K562 (cell line): ENCODE results near the gene CCNK. TPM values are rescaled to one million over a fixed set of nuclear protein-coding genes. Genes with fewer than 3 reads are reported as not detected.

Experiments used
- ATAC-seq: fragments of 200-7000 bp; cut with Tn5 transposase; 3 replicates; pipeline ENCODE4 v1.9.1; 2020; ENCODE audit warnings: moderate library complexity
- BruUV-seq: library from RNA; stranded (reverse); fragments of 400-500 nt; replicated peaks from 2 replicates; lab custom pipeline; 2021; lab: Mats Ljungman, UMichigan
- CTCF ChIA-PET: fragments of 300-600 bp; formaldehyde crosslinking; extraction: SDS; loops from one replicate; lab custom pipeline; 2021; ENCODE audit warnings: low intra/inter-chr PET ratio; lab: Yijun Ruan, JAX
- POLR2A ChIA-PET: fragments of 300-600, 350-650 bp; sonication (Branson Sonifier 250); formaldehyde crosslinking; extraction: SDS; loops from one replicate; lab custom pipeline; 2021; ENCODE audit warnings: antibody characterized with exemption, inconsistent platforms; lab: Yijun Ruan, JAX
- DNase-seq, 4 experiments: peaks; one replicate each; pipeline versions ENCODE4 v3.0.0 to v3.0.0-alpha.2; 2011 to 2018; ENCODE audit warnings: low spot score in 3 of 4, mixed read lengths in 3 of 4; ENCODE audit errors: extremely low read depth in 1 of 4
- FAIRE-seq: peaks from 2 replicates; lab custom pipeline; 2011; peaks lifted over from hg19 to GRCh38; lab: Jason Lieb, UNC
- H2AFZ ChIP-seq: 2 replicates; pipeline ENCODE4 v1.6.0; 2011; ENCODE audit warnings: low read depth, low read length, control low read depth, inconsistent platforms
- H3K27ac ChIP-seq: fragments of 200-600 bp; 3 replicates; pipeline ENCODE4 v1.8.0; 2011; ENCODE audit warnings: low read depth, mild to moderate bottlenecking, control low read depth, inconsistent platforms, low read length, moderate library complexity, mixed read lengths; ENCODE audit errors: extremely low read depth
- H3K27me3 ChIP-seq, 2 experiments: fragments of 300-600 bp in 1 of 2; 2 replicates in 1 of 2; 3 replicates in 1 of 2; pipeline versions ENCODE4 v1.6.0 to v1.8.0; 2011; ENCODE audit warnings: inconsistent platforms in 2 of 2, low read length in 2 of 2, mild to moderate bottlenecking in 1 of 2, mixed read lengths in 1 of 2, moderate library complexity in 1 of 2; ENCODE audit not compliant: control insufficient read depth in 2 of 2, insufficient read depth in 2 of 2
- H3K36me3 ChIP-seq: fragments of 300-600 bp; 3 replicates; pipeline ENCODE4 v1.8.0; 2011; ENCODE audit warnings: mild to moderate bottlenecking, low read length, inconsistent platforms; ENCODE audit not compliant: control insufficient read depth, insufficient read depth
- H3K4me1 ChIP-seq, 2 experiments: fragments of 200-600 bp in 1 of 2; replicated peaks in 1 of 2; 2 replicates in 1 of 2; 3 replicates in 1 of 2; pipeline versions ENCODE4 v1.5.1 to v1.8.0; 2011; ENCODE audit warnings: inconsistent platforms in 2 of 2, low read length in 2 of 2, mild to moderate bottlenecking in 1 of 2, mixed read lengths in 1 of 2, moderate library complexity in 1 of 2; ENCODE audit not compliant: control insufficient read depth in 2 of 2, insufficient read depth in 2 of 2
- H3K4me2 ChIP-seq: 2 replicates; pipeline ENCODE4 v1.6.1; 2011; ENCODE audit warnings: low read length, control low read depth, inconsistent platforms, mixed read lengths; ENCODE audit not compliant: insufficient read depth
- H3K4me3 ChIP-seq: fragments of 200-600 bp; sonication (generic), shearing (Covaris generic); 2 replicates; pipeline ENCODE4 v1.5.1; 2016; ENCODE audit warnings: control low read depth, inconsistent platforms
- H3K79me2 ChIP-seq: fragments of 200-600 bp; 3 replicates; pipeline ENCODE4 v1.8.0; 2011; ENCODE audit warnings: low read length, inconsistent platforms; ENCODE audit not compliant: control insufficient read depth, insufficient read depth
- H3K9ac ChIP-seq, 2 experiments: 2 replicates each; pipeline versions ENCODE4 v1.6.0 to v1.6.1; 2011; ENCODE audit warnings: low read depth in 2 of 2, low read length in 2 of 2, control low read depth in 1 of 2, inconsistent platforms in 1 of 2, mild to moderate bottlenecking in 1 of 2, mixed read lengths in 1 of 2; ENCODE audit not compliant: insufficient read depth in 1 of 2
- H3K9me1 ChIP-seq: one replicate; pipeline ENCODE4 v1.6.0; 2011; ENCODE audit warnings: inconsistent platforms, mild to moderate bottlenecking, low read length, moderate library complexity; ENCODE audit not compliant: control insufficient read depth, insufficient read depth
- H3K9me3 ChIP-seq: replicated peaks from 2 replicates; pipeline ENCODE4 v1.5.1; 2011; ENCODE audit warnings: low read depth, low read length, inconsistent platforms; ENCODE audit not compliant: control insufficient read depth, insufficient read depth
- H4K20me1 ChIP-seq: replicated peaks from 2 replicates; pipeline ENCODE4 v1.6.1; 2011; ENCODE audit warnings: low read length, inconsistent platforms, mixed read lengths; ENCODE audit not compliant: control insufficient read depth, insufficient read depth
- BACH1 ChIP-seq: fragments of 200-800 bp; sonication (Bioruptor generic); IDR thresholded peaks from 2 replicates; pipeline ENCODE4 v1.6.1; 2016; ENCODE audit warnings: missing genetic modification characterization, missing compliant biosample characterization
- DLX4 ChIP-seq: fragments of 250-450 bp; sonication (Bioruptor Pico); IDR thresholded peaks from 2 replicates; pipeline ENCODE4 v1.6.1; 2021; ENCODE audit warnings: mild to moderate bottlenecking
- DMBX1 ChIP-seq: fragments of 250-450 bp; sonication (Bioruptor Pico); IDR thresholded peaks from 2 replicates; pipeline ENCODE4 v1.8.0; 2022; ENCODE audit warnings: inconsistent platforms, mild to moderate bottlenecking, moderate library complexity, borderline replicate concordance
- MTA3 ChIP-seq: fragments of 450-650 bp; formaldehyde crosslinking; IDR thresholded peaks from 2 replicates; pipeline ENCODE4 v1.6.1; 2017; ENCODE audit warnings: mild to moderate bottlenecking, borderline replicate concordance
- MTF1 ChIP-seq: fragments of 250-450 bp; sonication (Bioruptor Pico); IDR thresholded peaks from 2 replicates; pipeline ENCODE4 v1.9.0; 2021; ENCODE audit warnings: moderate library complexity, mild to moderate bottlenecking, inconsistent platforms, borderline replicate concordance
- NFIC ChIP-seq: fragments of 450-650 bp; IDR thresholded peaks from 2 replicates; pipeline ENCODE4 v1.6.1; 2017; ENCODE audit warnings: mild to moderate bottlenecking, inconsistent platforms
- SETDB1 ChIP-seq: IDR thresholded peaks from one replicate; pipeline ENCODE4 v1.6.1; 2012; ENCODE audit warnings: low read length, control low read depth, inconsistent platforms
- ZBTB34 ChIP-seq: fragments of 250-450 bp; sonication (Bioruptor Pico); IDR thresholded peaks from 2 replicates; pipeline ENCODE4 v1.8.0; 2021; ENCODE audit warnings: mild to moderate bottlenecking, moderate library complexity
- ZC3H11A ChIP-seq: IDR thresholded peaks from 2 replicates; pipeline ENCODE4 v1.6.1; 2012; ENCODE audit warnings: low read depth, low read length, improper control_type of control experiment
- ZNF354B ChIP-seq: fragments of 250-450 bp; sonication (Bioruptor Pico); IDR thresholded peaks from 2 replicates; pipeline ENCODE4 v1.4.0; 2020
- WGBS: fragments of 100-300 bp; shearing (Covaris generic); methylation state at CpG from one replicate; pipeline ENCODE4 v1.1.6; 2016; ENCODE audit warnings: low coverage, mixed read lengths; ENCODE audit not compliant: insufficient coverage; ENCODE audit errors: missing lambda C conversion rate; 5-methylcytosine and 5-hydroxymethylcytosine counted together
- in situ Hi-C: fragments of 300-500 bp; cut with MboI; formaldehyde crosslinking; loops from 4 replicates; pipeline ENCODE4 v1.15.0; 2018; ENCODE audit warnings: inconsistent platforms, mixed read lengths
- intact Hi-C: fragments of 100-400 bp; cut with micrococcal nuclease; formaldehyde crosslinking; loops from 2 replicates; pipeline ENCODE4 v1.14.2; 2022
- polyA plus RNA-seq, 8 experiments: library from polyadenylated mRNA; depleted of rRNA in 4 of 8; stranded (reverse) in 5 of 8; unstranded in 3 of 8; fragments of >200 nt; fragmentation: Nextera tagmentation in 2 of 8; fragmentation: Illumina TruSeq in 1 of 8; extraction: Ambion mirVana in 2 of 8; extraction: Trizol in 1 of 8; gene quantifications; 2 replicates each; pipeline versions ENCODE4 v1.2.1 to v1.2.3, GENCODE V29; 2011 to 2014; ENCODE audit warnings: inconsistent platforms in 1 of 8, missing spikeins in 1 of 8
- total RNA-seq, 7 experiments: library from RNA; depleted of rRNA in 6 of 7; stranded (reverse); fragments of >200 nt in 6 of 7; fragmentation: Illumina TruSeq in 2 of 7; extraction: Trizol in 2 of 7; gene quantifications; 2 replicates each; pipeline versions ENCODE4 v1.2.1 to v1.2.3, GENCODE V29; 2011 to 2021; ENCODE audit warnings: low replicate concordance in 1 of 7
- TF ChIP-seq, protein P1 (sequence below): fragments of 450-650 bp; IDR thresholded peaks from 2 replicates; pipeline ENCODE4 v1.7.1; 2018; ENCODE audit warnings: mild to moderate bottlenecking, low read depth; ENCODE audit not compliant: partially characterized antibody
- TF ChIP-seq, protein P2 (sequence below), 2 experiments: IDR thresholded peaks; 2 replicates each; pipeline ENCODE4 v1.6.1; 2012; ENCODE audit warnings: improper control_type of control experiment in 2 of 2, low read depth in 2 of 2, low read length in 2 of 2, borderline replicate concordance in 1 of 2

The CCNK gene
- total and polyA plus RNA-seq, 9 of the 15 experiments (the other 6 are each of a cell fraction or from before 2014, with no cell fraction given) = 5.8 to 84.2 (median 16.4) TPM

- ATAC-seq (no peak), FAIRE-seq (no peak), DNase-seq (no peak)
- Histone ChIP-seq H4K20me1 (0 out of 2 replicates have a peak, but pooled peaks cover 6% of the 10 kb centered on the region), H3K4me3 (no peak overlapping the region), H3K27me3 (no peaks in the 10 kb centered on the region), H3K79me2 (no peaks in the 10 kb centered on the region), H2AFZ (no peak overlapping the region), H3K4me1 (peaks cover 0 to 25% of the 10 kb centered on the region in 2 experiments; a peak in 2 of 5 replicates), H3K36me3 (peaks cover 6% of the 10 kb centered on the region; the same call in 1 of the 3 replicates), H3K9me3 (no peaks in the 10 kb centered on the region), H3K9me1 (no peaks in the 10 kb centered on the region), H3K4me2 (no peak overlapping the region), H3K9ac (no peak overlapping the region), H3K27ac (no peak overlapping the region)
- in situ Hi-C loops (no loop called here), intact Hi-C loops (no loop called here)
- no TSS peak for BruUV-seq
- 68% methylated on average over 11 of the region's 14 CpGs for WGBS
- ChIA-PET CTCF (interaction anchor here (3.1 kb wide), 1 partner anchor 112 kb away, joined by 22 read pairs; no protein-coding TSS in a partner anchor), POLR2A (interaction anchor here (0.5 to 0.8 kb wide), 2 partner anchors 10 to 513 kb away, joined by 4 to 5 read pairs; no protein-coding TSS in a partner anchor)
- no peak for TF ChIP-seq SETDB1
- TF ChIP-seq, protein P1, sequence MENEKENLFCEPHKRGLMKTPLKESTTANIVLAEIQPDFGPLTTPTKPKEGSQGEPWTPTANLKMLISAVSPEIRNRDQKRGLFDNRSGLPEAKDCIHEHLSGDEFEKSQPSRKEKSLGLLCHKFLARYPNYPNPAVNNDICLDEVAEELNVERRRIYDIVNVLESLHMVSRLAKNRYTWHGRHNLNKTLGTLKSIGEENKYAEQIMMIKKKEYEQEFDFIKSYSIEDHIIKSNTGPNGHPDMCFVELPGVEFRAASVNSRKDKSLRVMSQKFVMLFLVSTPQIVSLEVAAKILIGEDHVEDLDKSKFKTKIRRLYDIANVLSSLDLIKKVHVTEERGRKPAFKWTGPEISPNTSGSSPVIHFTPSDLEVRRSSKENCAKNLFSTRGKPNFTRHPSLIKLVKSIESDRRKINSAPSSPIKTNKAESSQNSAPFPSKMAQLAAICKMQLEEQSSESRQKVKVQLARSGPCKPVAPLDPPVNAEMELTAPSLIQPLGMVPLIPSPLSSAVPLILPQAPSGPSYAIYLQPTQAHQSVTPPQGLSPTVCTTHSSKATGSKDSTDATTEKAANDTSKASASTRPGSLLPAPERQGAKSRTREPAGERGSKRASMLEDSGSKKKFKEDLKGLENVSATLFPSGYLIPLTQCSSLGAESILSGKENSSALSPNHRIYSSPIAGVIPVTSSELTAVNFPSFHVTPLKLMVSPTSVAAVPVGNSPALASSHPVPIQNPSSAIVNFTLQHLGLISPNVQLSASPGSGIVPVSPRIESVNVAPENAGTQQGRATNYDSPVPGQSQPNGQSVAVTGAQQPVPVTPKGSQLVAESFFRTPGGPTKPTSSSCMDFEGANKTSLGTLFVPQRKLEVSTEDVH = no peak
- TF ChIP-seq ZNF354B = no peak
- TF ChIP-seq, protein P2, sequence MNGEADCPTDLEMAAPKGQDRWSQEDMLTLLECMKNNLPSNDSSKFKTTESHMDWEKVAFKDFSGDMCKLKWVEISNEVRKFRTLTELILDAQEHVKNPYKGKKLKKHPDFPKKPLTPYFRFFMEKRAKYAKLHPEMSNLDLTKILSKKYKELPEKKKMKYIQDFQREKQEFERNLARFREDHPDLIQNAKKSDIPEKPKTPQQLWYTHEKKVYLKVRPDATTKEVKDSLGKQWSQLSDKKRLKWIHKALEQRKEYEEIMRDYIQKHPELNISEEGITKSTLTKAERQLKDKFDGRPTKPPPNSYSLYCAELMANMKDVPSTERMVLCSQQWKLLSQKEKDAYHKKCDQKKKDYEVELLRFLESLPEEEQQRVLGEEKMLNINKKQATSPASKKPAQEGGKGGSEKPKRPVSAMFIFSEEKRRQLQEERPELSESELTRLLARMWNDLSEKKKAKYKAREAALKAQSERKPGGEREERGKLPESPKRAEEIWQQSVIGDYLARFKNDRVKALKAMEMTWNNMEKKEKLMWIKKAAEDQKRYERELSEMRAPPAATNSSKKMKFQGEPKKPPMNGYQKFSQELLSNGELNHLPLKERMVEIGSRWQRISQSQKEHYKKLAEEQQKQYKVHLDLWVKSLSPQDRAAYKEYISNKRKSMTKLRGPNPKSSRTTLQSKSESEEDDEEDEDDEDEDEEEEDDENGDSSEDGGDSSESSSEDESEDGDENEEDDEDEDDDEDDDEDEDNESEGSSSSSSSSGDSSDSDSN (IDR thresholded peaks at IDR 0.05; ENCODE audit: borderline replicate concordance in 1 of 2, low read depth in 2 of 2, low read length in 2 of 2) = no peak
- no peak for TF ChIP-seq MTF1 (CRISPR knock-in tag)
- no peak for TF ChIP-seq ZC3H11A
- no peak for TF ChIP-seq NFIC
- no peak for TF ChIP-seq DMBX1 (CRISPR knock-in tag)
- no peak for TF ChIP-seq ZBTB34 (CRISPR knock-in tag)
- TF ChIP-seq BACH1 (tag) = no peak
- no peak for TF ChIP-seq DLX4 (CRISPR knock-in tag)
- no peak for TF ChIP-seq MTA3
These were observed 35.8 kb downstream of the CCNK start for GRCh38 chr14:99516871-99517642.
